NB4 (cell line): ENCODE data around the gene RCAN2.

Experiments
- DNase-seq: peaks from one replicate; pipeline ENCODE4 v3.0.0; 2010; ENCODE audit warnings: low read depth
- H3K4me3 ChIP-seq: one replicate; pipeline ENCODE4 v1.5.1; 2011; ENCODE audit warnings: mild to moderate bottlenecking, low read depth, low read length, moderate library complexity
- CTCF ChIP-seq: IDR thresholded peaks from one replicate; pipeline ENCODE4 v1.5.1; 2012; ENCODE audit warnings: low read depth, low read length
- MYC ChIP-seq: IDR thresholded peaks from 2 replicates; pipeline ENCODE4 v1.6.1; 2011; ENCODE audit warnings: low read depth, low read length
- POLR2A ChIP-seq: IDR thresholded peaks from 2 replicates; pipeline ENCODE4 v1.6.1; 2011; ENCODE audit warnings: mild to moderate bottlenecking; ENCODE audit not compliant: insufficient read length; ENCODE audit errors: extremely low read depth
- TF ChIP-seq, protein P1 (sequence below): IDR thresholded peaks from 2 replicates; pipeline ENCODE4 v1.6.1; 2011; ENCODE audit warnings: low read depth, low read length

The RCAN2 gene

DNA sequence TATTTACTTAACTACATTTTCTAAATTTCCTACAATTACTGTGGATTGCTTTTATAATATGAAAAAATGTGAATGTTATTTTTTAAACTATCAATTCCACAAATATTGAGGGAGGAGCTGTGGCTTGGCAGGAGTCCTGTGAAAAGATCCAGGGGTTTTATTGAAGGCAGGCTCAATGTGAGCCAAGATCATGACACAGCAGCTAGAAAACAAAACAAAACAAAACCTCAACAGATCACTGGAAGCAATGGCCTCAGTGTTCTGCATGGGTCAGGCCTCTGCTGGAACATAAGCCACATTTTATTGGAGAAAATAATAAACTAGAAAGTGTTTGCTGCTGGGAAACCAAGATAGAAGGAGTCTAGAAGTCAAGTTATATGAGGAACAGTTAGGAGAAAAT lies 19.4 kb upstream of the RCAN2 start:
- no peak for DNase-seq
- TF ChIP-seq, protein P1, sequence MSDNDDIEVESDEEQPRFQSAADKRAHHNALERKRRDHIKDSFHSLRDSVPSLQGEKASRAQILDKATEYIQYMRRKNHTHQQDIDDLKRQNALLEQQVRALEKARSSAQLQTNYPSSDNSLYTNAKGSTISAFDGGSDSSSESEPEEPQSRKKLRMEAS = no peak
- TF ChIP-seq POLR2A = no peak
- no peak overlapping the region for H3K4me3 ChIP-seq

DNA sequence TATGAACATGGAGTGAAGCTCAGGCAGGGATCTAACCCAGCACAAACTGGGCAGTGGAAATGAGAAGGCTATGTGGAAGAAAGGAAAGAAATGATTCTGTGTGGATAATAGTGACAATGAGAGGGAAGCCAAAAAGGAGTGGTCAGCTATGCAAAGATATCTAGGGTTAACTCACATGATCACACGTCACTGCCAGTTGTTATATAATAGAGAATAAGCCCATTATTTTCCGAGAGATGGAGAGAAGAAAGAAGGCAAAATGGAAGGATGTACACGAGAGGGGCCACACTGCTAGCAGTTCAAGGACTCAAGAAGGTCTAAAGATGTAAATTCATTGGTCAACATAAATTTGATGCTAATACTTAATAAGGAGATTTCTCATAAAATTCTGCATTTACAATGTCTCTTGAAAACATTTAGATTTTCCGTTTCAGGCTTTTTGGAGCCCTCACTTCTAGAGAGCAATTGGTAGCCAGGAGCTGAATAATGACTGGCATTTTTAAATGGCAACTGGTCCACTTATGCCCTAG lies 18.8 kb upstream of the RCAN2 start:
- TF ChIP-seq CTCF (no peak), MYC (no peak), POLR2A (no peak)
- TF ChIP-seq, protein P1 = no peak
- DNase-seq = no peak
- H3K4me3 ChIP-seq = no peak overlapping the region

GRCh38 chr6:46509063-46509462 lies 17.8 kb upstream of the RCAN2 start:
- no peak for DNase-seq
- no peak overlapping the region for H3K4me3 ChIP-seq
- no peak for TF ChIP-seq CTCF
- TF ChIP-seq, protein P1 = no peak
- TF ChIP-seq POLR2A = no peak

- H3K4me3 ChIP-seq = no peak overlapping the region
- DNase-seq = no peak
- TF ChIP-seq POLR2A (no peak), CTCF (no peak), MYC (no peak)
- TF ChIP-seq, protein P1 = no peak
These were observed 16.2 kb upstream of the RCAN2 start for GRCh38 chr6:46507426-46507825.

DNA sequence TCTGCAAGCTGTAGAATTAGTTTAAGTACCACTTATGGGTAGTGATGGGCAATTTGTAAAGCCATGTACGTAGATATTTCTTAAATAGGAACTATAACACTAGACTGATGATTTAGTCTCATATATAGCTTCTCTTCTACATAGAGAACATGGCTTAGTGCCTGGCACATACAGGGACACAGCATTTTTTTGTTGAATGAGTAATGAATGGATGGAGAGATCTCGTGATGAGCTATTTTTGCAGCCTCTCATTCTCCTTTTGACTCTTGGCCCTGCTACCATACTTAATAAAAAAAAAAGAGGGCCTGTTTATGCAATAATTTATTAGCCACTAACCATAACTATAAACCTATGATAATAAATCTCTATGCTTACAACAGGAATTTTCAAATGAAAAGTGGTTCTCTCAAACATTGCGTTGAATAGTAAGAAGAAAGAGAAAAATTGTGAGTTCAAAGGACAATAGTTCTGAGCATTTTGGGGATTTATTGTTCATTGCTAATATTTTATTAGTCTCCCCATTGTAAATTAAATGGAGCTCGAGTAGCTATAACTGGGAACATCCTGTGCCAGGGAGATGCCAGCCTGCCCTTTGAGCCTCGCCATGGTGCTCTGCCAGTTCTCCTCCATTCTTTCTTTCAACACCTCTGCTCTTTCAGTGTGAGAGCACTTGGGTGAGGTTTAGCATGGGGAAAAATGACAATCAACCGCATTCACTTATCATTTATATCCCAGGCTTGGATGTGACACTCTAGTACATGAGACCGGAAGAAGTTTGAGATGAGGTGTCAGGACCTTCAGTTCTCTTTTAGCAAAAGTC lies 14.7 kb upstream of the RCAN2 start:
- no peak overlapping the region for H3K4me3 ChIP-seq
- TF ChIP-seq, protein P1 = no peak
- TF ChIP-seq CTCF = no peak
- TF ChIP-seq MYC = no peak
- no peak for TF ChIP-seq POLR2A
- DNase-seq = no peak

GRCh38 chr6:46504242-46504641 lies 13.0 kb upstream of the RCAN2 start:
- TF ChIP-seq CTCF = no peak
- no peak for TF ChIP-seq POLR2A
- TF ChIP-seq MYC = no peak
- TF ChIP-seq, protein P1 = no peak
- no peak for DNase-seq
- H3K4me3 ChIP-seq = no peak overlapping the region
